Natural killer cell (primary cell): ENCODE data around the gene THPO. TPM values are rescaled to one million over a fixed set of nuclear protein-coding genes. Genes with fewer than 3 reads are reported as not detected.
"Not testable (repeated sequence)": the region's sequence is repeated elsewhere in the genome, so short reads cannot be mapped to it uniquely, and the experiment has no call there.

Experiments used
- ATAC-seq, 3 donors: fragments of 150-1000 bp in 2 of 3; fragments of 200-7000 bp in 1 of 3; cut with Tn5 transposase; 1 replicate in 1 of 3; 2 replicates in 2 of 3; pipeline ENCODE4 v1.10.0; 2021; ENCODE audit warnings: mild to moderate bottlenecking in 2 of 3, moderate library complexity in 2 of 3
- DNase-seq, 2 donors: peaks; one replicate each; pipeline versions ENCODE4 v3.0.0 to v3.0.0-alpha.2; 2013 to 2021; ENCODE audit warnings: mixed read lengths in 1 of 2
- H3K27ac ChIP-seq: one replicate; pipeline ENCODE4 v1.5.1; 2013; ENCODE audit warnings: mild to moderate bottlenecking, low read length
- H3K27me3 ChIP-seq: one replicate; pipeline ENCODE4 v1.6.1; 2013; ENCODE audit warnings: low read length; ENCODE audit not compliant: control insufficient read depth, insufficient read depth
- H3K36me3 ChIP-seq: one replicate; pipeline ENCODE4 v1.6.1; 2013; ENCODE audit warnings: low read length; ENCODE audit not compliant: control insufficient read depth, insufficient read depth
- H3K4me1 ChIP-seq: one replicate; pipeline ENCODE4 v1.6.1; 2013; ENCODE audit warnings: low read length; ENCODE audit not compliant: control insufficient read depth, insufficient read depth
- H3K4me3 ChIP-seq: one replicate; pipeline ENCODE4 v1.5.1; 2013; ENCODE audit warnings: low read length
- H3K9me3 ChIP-seq: one replicate; pipeline ENCODE4 v1.6.1; 2013; ENCODE audit warnings: low read length; ENCODE audit not compliant: control insufficient read depth, insufficient read depth
- H3K27ac Mint-ChIP-seq, 2 donors: one replicate each; pipeline ENCODE4 v1.8.0; 2022; ENCODE audit warnings: mild to moderate bottlenecking in 2 of 2, mixed read lengths in 2 of 2, moderate library complexity in 1 of 2
- H3K27me3 Mint-ChIP-seq, 2 donors: one replicate each; pipeline ENCODE4 v1.8.0; 2022; ENCODE audit warnings: low read depth in 2 of 2, mixed read lengths in 2 of 2
- H3K36me3 Mint-ChIP-seq: one replicate; pipeline ENCODE4 v1.8.0; 2022; ENCODE audit warnings: mixed read lengths
- H3K4me1 Mint-ChIP-seq, 2 donors: one replicate each; pipeline ENCODE4 v1.8.0; 2022; ENCODE audit warnings: mixed read lengths in 2 of 2
- H3K4me3 Mint-ChIP-seq: one replicate; pipeline ENCODE4 v1.8.0; 2022; ENCODE audit warnings: mild to moderate bottlenecking, moderate library complexity, mixed read lengths
- H3K9me3 Mint-ChIP-seq, 2 donors: one replicate each; pipeline ENCODE4 v1.8.0; 2022; ENCODE audit warnings: mixed read lengths in 2 of 2
- CTCF ChIP-seq: fragments of 200-600 bp; IDR thresholded peaks from one replicate; pipeline ENCODE4 v1.8.0; 2022; ENCODE audit warnings: antibody characterized with exemption
- WGBS: methylation state at CpG from one replicate; pipeline ENCODE4 v1.1.7; 2013; ENCODE audit warnings: missing lambda C conversion rate; ENCODE audit not compliant: insufficient coverage; 5-methylcytosine and 5-hydroxymethylcytosine counted together
- intact Hi-C: fragments of 100-400 bp; cut with micrococcal nuclease; formaldehyde crosslinking; loops from one replicate; pipeline ENCODE4 v1.14.2; 2022
- total RNA-seq, 4 donors: library from RNA; stranded (reverse); fragments of 120-200 nt in 1 of 4; gene quantifications; one replicate each; pipeline versions ENCODE4 v1.2.3 to v1.2.4, GENCODE V29; 2013 to 2022

THPO gene
- total RNA-seq, 3 donors from 2014 or later (not counting 1 experiment from before 2014, with no cell fraction given) = not detected

DNA sequence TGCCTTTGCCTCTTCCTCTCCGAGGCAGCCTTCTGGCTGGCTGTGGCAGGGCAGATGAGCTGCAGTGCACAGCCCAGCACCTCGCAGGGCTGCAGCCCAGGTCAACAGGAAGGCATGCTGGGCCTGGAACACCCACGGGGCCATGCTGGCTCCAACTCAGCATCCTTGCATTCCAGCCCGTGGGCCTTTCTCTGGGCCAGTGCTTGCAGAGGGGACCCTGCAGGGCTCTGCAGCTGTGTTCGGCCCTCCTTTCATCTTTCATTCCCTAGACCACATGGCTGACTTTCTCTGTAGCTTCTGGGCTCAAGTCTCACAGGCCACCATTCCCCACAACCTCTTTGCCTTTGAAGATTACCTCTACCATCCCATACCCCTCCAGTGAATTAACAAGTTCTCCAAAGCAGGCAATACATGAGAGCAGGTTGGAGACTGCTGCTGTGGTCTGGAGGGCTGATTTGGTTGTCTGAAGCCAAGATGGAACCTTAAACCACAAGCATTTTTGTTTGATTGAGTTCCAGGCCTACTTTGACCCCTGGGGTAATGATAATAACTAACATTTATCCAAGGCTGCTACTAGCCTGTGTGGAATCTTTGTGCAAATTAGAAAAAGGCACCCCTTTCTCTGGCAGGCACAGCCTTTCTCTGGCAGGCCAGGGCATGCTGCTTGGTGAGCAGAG lies 34.7 kb downstream of the THPO start:
- no peak for ATAC-seq
- Histone ChIP-seq H3K36me3 (peaks cover 5% of the 10 kb centered on the region), H3K4me1 (peaks cover 1% of the 10 kb centered on the region), H3K9me3 (no peaks in the 10 kb centered on the region), H3K4me3 (no peak overlapping the region), H3K27ac (no peak overlapping the region), H3K27me3 (no peaks in the 10 kb centered on the region)
- 85% methylated on average over 5 of the region's 5 CpGs for WGBS
- no peaks in the 10 kb centered on the region for H3K27me3 Mint-ChIP-seq
- intact Hi-C loops = no loop called here
- no peak overlapping the region for H3K4me3 Mint-ChIP-seq
- H3K4me1 Mint-ChIP-seq = peaks cover 0 to 12% of the 10 kb centered on the region in 2 donors
- no peaks in the 10 kb centered on the region for H3K9me3 Mint-ChIP-seq
- H3K36me3 Mint-ChIP-seq = no peaks in the 10 kb centered on the region
- no peak overlapping the region for H3K27ac Mint-ChIP-seq
- no peak for DNase-seq
- TF ChIP-seq CTCF = no peak

DNA sequence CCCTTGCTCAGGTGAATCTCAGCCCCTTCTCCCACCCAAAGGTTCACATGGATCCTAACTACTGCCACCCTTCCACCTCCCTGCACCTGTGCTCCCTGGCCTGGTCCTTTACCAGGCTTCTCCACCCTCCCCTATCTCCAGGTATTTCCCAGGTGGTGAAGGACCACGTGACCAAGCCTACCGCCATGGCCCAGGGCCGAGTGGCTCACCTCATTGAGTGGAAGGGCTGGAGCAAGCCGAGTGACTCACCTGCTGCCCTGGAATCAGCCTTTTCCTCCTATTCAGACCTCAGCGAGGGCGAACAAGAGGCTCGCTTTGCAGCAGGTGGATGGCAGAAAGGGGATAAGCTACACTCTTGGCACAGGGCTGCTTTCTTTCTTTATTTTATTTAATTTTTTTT lies 36.1 kb downstream of the THPO start:
- Mint-ChIP-seq H3K27ac (no peak overlapping the region), H3K27me3 (peaks cover 0 to 7% of the 10 kb centered on the region in 2 donors), H3K4me3 (no peak overlapping the region), H3K4me1 (peaks cover 10 to 23% of the 10 kb centered on the region in 2 donors), H3K36me3 (no peaks in the 10 kb centered on the region), H3K9me3 (no peaks in the 10 kb centered on the region)
- 95% methylated on average over 7 of the region's 7 CpGs for WGBS
- intact Hi-C loops = no loop called here
- Histone ChIP-seq H3K27me3 (no peaks in the 10 kb centered on the region), H3K4me1 (peaks cover 8% of the 10 kb centered on the region), H3K27ac (no peak overlapping the region), H3K36me3 (peaks cover 5% of the 10 kb centered on the region), H3K9me3 (no peaks in the 10 kb centered on the region), H3K4me3 (no peak overlapping the region)
- DNase-seq = no peak
- TF ChIP-seq CTCF = no peak
- ATAC-seq = no peak

- H3K4me3 ChIP-seq, DNase-seq, ATAC-seq, H3K36me3 Mint-ChIP-seq, H3K27me3 ChIP-seq, H3K27ac ChIP-seq, H3K9me3 Mint-ChIP-seq, H3K27me3 Mint-ChIP-seq, H3K9me3 ChIP-seq, H3K27ac Mint-ChIP-seq, intact Hi-C loops, H3K4me3 Mint-ChIP-seq: not testable (repeated sequence)
- 97% methylated on average over 19 of the region's 19 CpGs for WGBS
- peaks cover 12% of the 10 kb centered on the region for H3K36me3 ChIP-seq
- H3K4me1 ChIP-seq = peaks cover 23% of the 10 kb centered on the region
- peaks cover 17 to 36% of the 10 kb centered on the region in 2 donors for H3K4me1 Mint-ChIP-seq
These were observed 38.4 kb downstream of the THPO start for GRCh38 chr3:184339451-184340135.

- 91% methylated on average over 8 of the region's 8 CpGs for WGBS
- intact Hi-C loops = no loop called here
- TF ChIP-seq CTCF = no peak
- Mint-ChIP-seq H3K36me3 (no peaks in the 10 kb centered on the region), H3K9me3 (no peaks in the 10 kb centered on the region), H3K4me1 (peaks cover 17 to 41% of the 10 kb centered on the region in 2 donors), H3K27me3 (peaks cover 0 to 7% of the 10 kb centered on the region in 2 donors), H3K4me3 (no peak overlapping the region), H3K27ac (no peak overlapping the region)
- peaks cover 18% of the 10 kb centered on the region for H3K36me3 ChIP-seq
- peaks cover 23% of the 10 kb centered on the region for H3K4me1 ChIP-seq
- no peaks in the 10 kb centered on the region for H3K9me3 ChIP-seq
- DNase-seq = no peak
- no peak for ATAC-seq
- no peaks in the 10 kb centered on the region for H3K27me3 ChIP-seq
- no peak overlapping the region for H3K27ac ChIP-seq
- no peak overlapping the region for H3K4me3 ChIP-seq
These were observed 39.0 kb downstream of the THPO start for GRCh38 chr3:184339001-184339400.
